H9 (cell line): ENCODE results near the gene WLS. TPM values are rescaled to one million over a fixed set of nuclear protein-coding genes. Genes with fewer than 3 reads are reported as not detected.

Source experiments
- DNase-seq: peaks from one replicate; pipeline ENCODE4 v3.0.0-alpha.2; 2017
- H2AFZ ChIP-seq: one replicate; pipeline ENCODE4 v1.6.1; 2013; ENCODE audit warnings: mild to moderate bottlenecking, low read length, control low read depth, moderate library complexity
- H2AK5ac ChIP-seq: 2 replicates; pipeline ENCODE4 v1.6.1; 2013; ENCODE audit warnings: low read length, control low read depth, mixed read lengths; ENCODE audit not compliant: insufficient read length
- H2BK120ac ChIP-seq: one replicate; pipeline ENCODE4 v1.6.1; 2013; ENCODE audit warnings: low read depth, mild to moderate bottlenecking, low read length, control low read depth, inconsistent platforms; ENCODE audit not compliant: poor library complexity, severe bottlenecking
- H2BK12ac ChIP-seq: 2 replicates; pipeline ENCODE4 v1.6.1; 2013; ENCODE audit warnings: low read length, control low read depth, mixed read lengths, low read depth; ENCODE audit not compliant: insufficient read length
- H2BK15ac ChIP-seq: 2 replicates; pipeline ENCODE4 v1.6.1; 2013; ENCODE audit warnings: low read depth, low read length, control low read depth
- H2BK20ac ChIP-seq: one replicate; pipeline ENCODE4 v1.6.1; 2013; ENCODE audit warnings: low read depth, mild to moderate bottlenecking, low read length, control low read depth, inconsistent platforms; ENCODE audit not compliant: poor library complexity, severe bottlenecking
- H2BK5ac ChIP-seq: 2 replicates; pipeline ENCODE4 v1.6.1; 2013; ENCODE audit warnings: low read length, control low read depth, mixed read lengths; ENCODE audit not compliant: insufficient read length
- H3K14ac ChIP-seq: 2 replicates; pipeline ENCODE4 v1.6.1; 2013; ENCODE audit warnings: low read length, control low read depth; ENCODE audit not compliant: insufficient read depth
- H3K18ac ChIP-seq: 2 replicates; pipeline ENCODE4 v1.6.1; 2013; ENCODE audit warnings: low read depth, mild to moderate bottlenecking, mixed read lengths, low read length, control low read depth; ENCODE audit not compliant: insufficient read length
- H3K23ac ChIP-seq: 2 replicates; pipeline ENCODE4 v1.6.1; 2013; ENCODE audit warnings: low read length, control low read depth, mixed read lengths, low read depth; ENCODE audit not compliant: insufficient read length
- H3K23me2 ChIP-seq: 2 replicates; pipeline ENCODE4 v1.6.1; 2013; ENCODE audit warnings: low read depth, mild to moderate bottlenecking, mixed read lengths, low read length, control low read depth; ENCODE audit not compliant: insufficient read length, poor library complexity, severe bottlenecking
- H3K27ac ChIP-seq: 2 replicates; pipeline ENCODE4 v1.5.1; 2013; ENCODE audit warnings: low read length, control low read depth, mixed read lengths, low read depth; ENCODE audit not compliant: insufficient read length
- H3K27me3 ChIP-seq: 2 replicates; pipeline ENCODE4 v1.6.1; 2013; ENCODE audit warnings: low read length, control low read depth, inconsistent platforms; ENCODE audit not compliant: insufficient read depth
- H3K4ac ChIP-seq: 2 replicates; pipeline ENCODE4 v1.6.1; 2013; ENCODE audit warnings: low read depth, mild to moderate bottlenecking, control low read depth, inconsistent platforms, low read length, moderate library complexity
- H3K4me1 ChIP-seq: 2 replicates; pipeline ENCODE4 v1.6.1; 2013; ENCODE audit warnings: low read length, control low read depth, inconsistent platforms; ENCODE audit not compliant: insufficient read depth
- H3K4me2 ChIP-seq: 2 replicates; pipeline ENCODE4 v1.6.1; 2013; ENCODE audit warnings: low read length, control low read depth, mixed read lengths; ENCODE audit not compliant: insufficient read length, insufficient read depth
- H3K56ac ChIP-seq: 2 replicates; pipeline ENCODE4 v1.6.1; 2013; ENCODE audit warnings: low read depth, mild to moderate bottlenecking, mixed read lengths, low read length, control low read depth; ENCODE audit not compliant: insufficient read length
- H3K79me1 ChIP-seq: 2 replicates; pipeline ENCODE4 v1.6.1; 2013; ENCODE audit warnings: low read depth, mild to moderate bottlenecking, moderate library complexity, low read length, control low read depth, inconsistent platforms; ENCODE audit not compliant: insufficient read depth, poor library complexity, severe bottlenecking
- H3K79me2 ChIP-seq: 2 replicates; pipeline ENCODE4 v1.6.1; 2013; ENCODE audit warnings: low read length, control low read depth, inconsistent platforms; ENCODE audit not compliant: insufficient read depth
- H3K9ac ChIP-seq: 2 replicates; pipeline ENCODE4 v1.6.1; 2013; ENCODE audit warnings: low read length, control low read depth, mixed read lengths; ENCODE audit not compliant: insufficient read length; ENCODE audit errors: extremely low read depth
- H3K9me3 ChIP-seq: one replicate; pipeline ENCODE4 v1.6.1; 2013; ENCODE audit warnings: low read depth, low read length, inconsistent platforms; ENCODE audit not compliant: control insufficient read depth
- H3T11ph ChIP-seq: one replicate; pipeline ENCODE4 v1.6.1; 2013; ENCODE audit warnings: mild to moderate bottlenecking, low read length, control low read depth, inconsistent platforms
- H4K20me1 ChIP-seq: one replicate; pipeline ENCODE4 v1.6.1; 2013; ENCODE audit not compliant: control insufficient read depth, insufficient read length, insufficient read depth
- H4K5ac ChIP-seq: 2 replicates; pipeline ENCODE4 v1.6.1; 2013; ENCODE audit warnings: low read depth, mild to moderate bottlenecking, mixed read lengths, low read length, control low read depth; ENCODE audit not compliant: insufficient read length
- H4K8ac ChIP-seq: replicated peaks from 2 replicates; pipeline ENCODE4 v1.6.1; 2013; ENCODE audit warnings: low read length, control low read depth, mixed read lengths, low read depth; ENCODE audit not compliant: insufficient read length
- H4K91ac ChIP-seq: 2 replicates; pipeline ENCODE4 v1.6.1; 2013; ENCODE audit warnings: low read depth, mild to moderate bottlenecking, moderate library complexity, mixed read lengths, low read length, control low read depth; ENCODE audit not compliant: insufficient read length
- H3K27ac Mint-ChIP-seq, 3 experiments: 2 replicates in 2 of 3; 3 replicates in 1 of 3; pipeline ENCODE4 v1.8.0; 2020 to 2021; ENCODE audit warnings: mixed read lengths in 3 of 3, mild to moderate bottlenecking in 1 of 3, moderate library complexity in 1 of 3
- H3K27me3 Mint-ChIP-seq: 2 replicates; pipeline ENCODE4 v1.8.0; 2021; ENCODE audit warnings: low read depth, mild to moderate bottlenecking, moderate library complexity, mixed read lengths
- H3K36me3 Mint-ChIP-seq, 3 experiments: 2 replicates in 2 of 3; 3 replicates in 1 of 3; pipeline ENCODE4 v1.8.0; 2020 to 2021; ENCODE audit warnings: low read depth in 3 of 3, mixed read lengths in 3 of 3; ENCODE audit not compliant: insufficient read depth in 1 of 3
- H3K4me1 Mint-ChIP-seq, 2 experiments: 2 replicates each; pipeline ENCODE4 v1.8.0; 2020; ENCODE audit warnings: mixed read lengths in 2 of 2
- H3K4me3 Mint-ChIP-seq, 2 experiments: 2 replicates in 1 of 2; 3 replicates in 1 of 2; pipeline ENCODE4 v1.8.0; 2020 to 2021; ENCODE audit warnings: mild to moderate bottlenecking in 2 of 2, mixed read lengths in 2 of 2, moderate library complexity in 1 of 2
- H3K9me3 Mint-ChIP-seq, 2 experiments: 2 replicates in 1 of 2; 3 replicates in 1 of 2; pipeline ENCODE4 v1.8.0; 2020; ENCODE audit warnings: mild to moderate bottlenecking in 2 of 2, mixed read lengths in 2 of 2, moderate library complexity in 1 of 2
- CTCF ChIP-seq: fragments of 200-600 bp; sonication (generic); conservative IDR thresholded peaks from 3 replicates; pipeline ENCODE4 v1.8.0; 2021; ENCODE audit warnings: antibody characterized with exemption, mild to moderate bottlenecking
- total RNA-seq: library from RNA; stranded (reverse); gene quantifications from 2 replicates; pipeline ENCODE4 v1.2.1, GENCODE V29; 2021

The WLS gene
- total RNA-seq, 1 experiment from 2014 or later, result 0.94 TPM

- Histone ChIP-seq H3K9ac (no peak overlapping the region), H3K18ac (no peak overlapping the region), H2AFZ (no peak overlapping the region), H3K27me3 (no peaks in the 10 kb centered on the region), H3K23me2 (no peaks in the 10 kb centered on the region), H3T11ph (no peak overlapping the region), H2BK20ac (no peak overlapping the region), H2BK15ac (no peak overlapping the region), H3K56ac (no peak overlapping the region), H3K79me2 (no peaks in the 10 kb centered on the region), H2BK5ac (no peak overlapping the region), H4K20me1 (no peaks in the 10 kb centered on the region), H3K4me2 (no peak overlapping the region), H4K5ac (no peak overlapping the region), H4K91ac (no peak overlapping the region), H3K4me1 (no peaks in the 10 kb centered on the region), H2BK12ac (no peak overlapping the region), H3K14ac (no peak overlapping the region), H4K8ac (no peak overlapping the region), H3K79me1 (no peaks in the 10 kb centered on the region), H3K4ac (no peak overlapping the region), H3K9me3 (no peaks in the 10 kb centered on the region), H2AK5ac (no peak overlapping the region), H2BK120ac (no peak overlapping the region), H3K27ac (no peak overlapping the region), H3K23ac (no peak overlapping the region)
- H3K4me3 Mint-ChIP-seq, result no peak overlapping the region
- no peak overlapping the region for H3K27ac Mint-ChIP-seq
- H3K36me3 Mint-ChIP-seq, result peaks cover 0 to 4% (median 0%) of the 10 kb centered on the region in 3 experiments; a peak in 1 of 7 replicates
- H3K9me3 Mint-ChIP-seq, result peaks cover 0 to 3% of the 10 kb centered on the region in 2 experiments; a peak in 2 of 5 replicates
- no peak for DNase-seq
- H3K4me1 Mint-ChIP-seq, result peaks cover 11 to 16% of the 10 kb centered on the region in 2 experiments
- no peak for TF ChIP-seq CTCF
- H3K27me3 Mint-ChIP-seq, result no peaks in the 10 kb centered on the region
Observed at GRCh38 chr1:68081775-68082283, 150.5 kb downstream of the WLS start.
